ENCODE data around the gene MEGF9. TPM values are rescaled to one million over a fixed set of nuclear protein-coding genes. Genes with fewer than 3 reads are reported as not detected.

Gene MEGF9
- total RNA-seq = 4.7 and 5.9 TPM in 2 replicates

DNA sequence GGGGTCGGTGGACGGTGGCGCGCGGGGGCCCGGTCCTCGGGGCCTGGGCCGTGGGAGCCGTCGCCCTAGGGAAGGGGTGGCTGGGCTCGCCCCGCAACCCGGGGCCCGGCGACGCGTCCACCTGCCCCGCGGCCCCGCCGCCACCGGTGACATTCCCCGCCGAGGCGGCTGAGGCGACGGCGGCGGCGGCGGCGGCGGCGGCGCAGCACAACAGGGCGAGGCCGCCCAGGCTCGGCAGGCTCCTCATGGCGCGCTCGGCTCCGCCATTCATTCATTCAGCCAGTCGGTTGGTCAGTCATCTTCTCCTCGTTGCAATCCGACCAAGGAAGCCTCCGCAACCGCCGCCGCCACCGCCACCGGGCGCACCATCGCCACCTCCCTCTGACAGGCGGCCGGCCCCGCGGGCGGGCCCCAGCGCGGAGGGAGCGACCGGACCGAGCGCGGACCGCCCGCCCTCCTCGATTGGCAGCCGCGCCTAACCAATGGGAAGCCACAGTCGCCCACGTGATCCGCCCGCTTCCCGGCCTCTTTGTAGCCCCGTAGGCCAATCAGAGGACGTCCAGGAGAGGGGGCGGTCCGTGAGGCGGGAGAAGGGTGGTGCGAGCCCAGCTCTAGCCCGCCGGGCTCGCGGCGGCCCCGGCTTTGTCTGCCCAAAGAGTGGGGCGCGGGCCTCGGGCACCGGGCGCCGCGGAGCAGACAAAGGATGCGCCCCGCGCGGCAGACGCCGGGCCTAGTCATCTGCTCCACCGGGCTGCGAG, at the start of gene MEGF9:
MEGF9 (minus strand) TSS at position 383 of the 758 bp plus-strand sequence; CDS start at position 271, 112 bp downstream.
- H3K27me3 ChIP-seq (ENCODE audit: control insufficient read depth, insufficient read depth, low read length) = no peaks in the 10 kb centered on the region
- H3K4me3 ChIP-seq (ENCODE audit: low read depth, low read length) = peak within 1 kb of the TSS; percentile 92
- FAIRE-seq (no peak), DNase-seq (ENCODE audit: low read depth) (peak; percentile 89)
- TF ChIP-seq, protein P1, sequence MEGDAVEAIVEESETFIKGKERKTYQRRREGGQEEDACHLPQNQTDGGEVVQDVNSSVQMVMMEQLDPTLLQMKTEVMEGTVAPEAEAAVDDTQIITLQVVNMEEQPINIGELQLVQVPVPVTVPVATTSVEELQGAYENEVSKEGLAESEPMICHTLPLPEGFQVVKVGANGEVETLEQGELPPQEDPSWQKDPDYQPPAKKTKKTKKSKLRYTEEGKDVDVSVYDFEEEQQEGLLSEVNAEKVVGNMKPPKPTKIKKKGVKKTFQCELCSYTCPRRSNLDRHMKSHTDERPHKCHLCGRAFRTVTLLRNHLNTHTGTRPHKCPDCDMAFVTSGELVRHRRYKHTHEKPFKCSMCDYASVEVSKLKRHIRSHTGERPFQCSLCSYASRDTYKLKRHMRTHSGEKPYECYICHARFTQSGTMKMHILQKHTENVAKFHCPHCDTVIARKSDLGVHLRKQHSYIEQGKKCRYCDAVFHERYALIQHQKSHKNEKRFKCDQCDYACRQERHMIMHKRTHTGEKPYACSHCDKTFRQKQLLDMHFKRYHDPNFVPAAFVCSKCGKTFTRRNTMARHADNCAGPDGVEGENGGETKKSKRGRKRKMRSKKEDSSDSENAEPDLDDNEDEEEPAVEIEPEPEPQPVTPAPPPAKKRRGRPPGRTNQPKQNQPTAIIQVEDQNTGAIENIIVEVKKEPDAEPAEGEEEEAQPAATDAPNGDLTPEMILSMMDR (IDR thresholded peaks at IDR 0.05; ENCODE audit: insufficient read depth, low read length, severe bottlenecking) = no peak
- H3K36me3 ChIP-seq (ENCODE audit: control insufficient read depth, insufficient read depth, low read length) = no peaks in the 10 kb centered on the region

DNA sequence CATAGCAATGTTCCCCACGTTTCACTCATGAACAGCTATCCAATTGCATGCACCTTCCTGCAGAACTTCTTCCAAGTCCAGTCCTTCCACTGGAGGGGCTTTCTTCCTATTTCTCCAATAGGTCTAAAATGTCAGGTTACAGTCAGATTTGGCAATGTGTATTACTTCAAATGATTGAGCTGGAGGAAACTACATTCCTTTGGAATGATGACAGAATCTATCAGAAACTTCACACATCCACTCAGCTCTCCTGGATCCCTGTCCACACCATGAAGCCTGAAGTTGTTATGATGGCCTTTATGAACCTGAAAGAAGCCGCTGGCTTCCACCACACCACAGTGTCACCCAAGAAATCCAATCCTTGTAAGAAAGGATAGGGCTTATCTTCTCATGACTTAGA, 46.7 kb upstream of the MEGF9 start:
- DNase-seq (ENCODE audit: low read depth) (no peak), FAIRE-seq (no peak)
- Histone ChIP-seq H3K27me3 (ENCODE audit: control insufficient read depth, insufficient read depth, low read length) (no peaks in the 10 kb centered on the region), H3K36me3 (ENCODE audit: control insufficient read depth, insufficient read depth, low read length) (peaks cover 16% of the 10 kb centered on the region), H3K4me3 (ENCODE audit: low read depth, low read length) (no peak overlapping the region)
- TF ChIP-seq, protein P1 (IDR thresholded peaks at IDR 0.05; ENCODE audit: insufficient read depth, low read length, severe bottlenecking) = no peak

DNA sequence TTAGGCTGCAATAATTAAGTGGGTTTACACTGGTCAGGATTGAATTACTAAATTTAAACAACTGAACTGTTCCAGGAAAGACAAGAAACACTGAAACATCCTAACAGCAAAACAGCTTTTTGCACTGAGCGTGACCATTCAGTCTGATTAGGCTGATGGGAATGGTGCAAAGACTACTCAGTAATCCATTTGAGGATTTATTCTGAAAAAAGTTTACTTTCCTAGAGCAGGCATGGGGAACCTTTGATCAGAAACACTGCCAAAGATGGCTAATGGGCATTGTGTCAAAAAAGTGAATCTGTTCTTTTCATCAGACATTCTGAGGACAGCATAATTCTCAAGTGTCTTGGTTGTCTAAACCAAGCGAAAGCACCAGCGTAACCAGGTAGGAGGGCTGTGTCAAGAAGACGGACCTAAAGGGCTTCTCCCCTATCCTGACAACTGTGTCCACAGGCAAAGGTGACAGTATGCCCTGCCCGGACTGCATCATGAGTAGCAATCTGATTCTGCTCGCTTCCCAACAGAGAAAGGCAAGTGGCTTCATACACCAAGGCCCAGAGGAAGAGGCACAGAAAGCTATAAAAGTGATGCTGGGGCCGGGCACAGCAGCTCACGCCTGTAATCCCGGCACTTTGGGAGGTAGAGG, 45.6 kb upstream of the MEGF9 start:
- Histone ChIP-seq H3K27me3 (ENCODE audit: control insufficient read depth, insufficient read depth, low read length) (no peaks in the 10 kb centered on the region), H3K36me3 (ENCODE audit: control insufficient read depth, insufficient read depth, low read length) (peaks cover 16% of the 10 kb centered on the region), H3K4me3 (ENCODE audit: low read depth, low read length) (no peak overlapping the region)
- FAIRE-seq (no peak), DNase-seq (ENCODE audit: low read depth) (no peak)
- TF ChIP-seq, protein P1 (IDR thresholded peaks at IDR 0.05; ENCODE audit: insufficient read depth, low read length, severe bottlenecking) = no peak

DNA sequence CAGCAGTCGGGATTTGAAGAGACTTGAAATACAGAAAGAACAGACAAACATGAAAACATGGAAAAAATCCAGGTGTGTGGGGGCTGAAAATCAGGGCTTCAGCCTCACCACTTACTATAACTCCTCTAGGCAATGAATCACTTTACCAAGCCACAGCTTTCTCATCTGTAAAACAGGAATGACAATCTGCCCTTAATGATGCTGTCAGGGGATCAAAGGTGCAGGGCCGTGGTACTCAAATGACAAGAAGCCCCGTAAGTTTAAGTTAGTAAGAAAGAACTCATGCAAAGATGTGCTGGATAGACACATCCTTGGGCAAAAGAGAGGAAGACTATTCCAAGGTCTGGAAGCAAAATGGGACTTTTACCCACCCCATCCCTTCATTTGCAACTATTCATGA, 44.3 kb upstream of the MEGF9 start:
- TF ChIP-seq, protein P1 (IDR thresholded peaks at IDR 0.05; ENCODE audit: insufficient read depth, low read length, severe bottlenecking) = no peak
- Histone ChIP-seq H3K27me3 (ENCODE audit: control insufficient read depth, insufficient read depth, low read length) (no peaks in the 10 kb centered on the region), H3K4me3 (ENCODE audit: low read depth, low read length) (no peak overlapping the region), H3K36me3 (ENCODE audit: control insufficient read depth, insufficient read depth, low read length) (peaks cover 7% of the 10 kb centered on the region)
- DNase-seq (ENCODE audit: low read depth) (no peak), FAIRE-seq (no peak)

DNA sequence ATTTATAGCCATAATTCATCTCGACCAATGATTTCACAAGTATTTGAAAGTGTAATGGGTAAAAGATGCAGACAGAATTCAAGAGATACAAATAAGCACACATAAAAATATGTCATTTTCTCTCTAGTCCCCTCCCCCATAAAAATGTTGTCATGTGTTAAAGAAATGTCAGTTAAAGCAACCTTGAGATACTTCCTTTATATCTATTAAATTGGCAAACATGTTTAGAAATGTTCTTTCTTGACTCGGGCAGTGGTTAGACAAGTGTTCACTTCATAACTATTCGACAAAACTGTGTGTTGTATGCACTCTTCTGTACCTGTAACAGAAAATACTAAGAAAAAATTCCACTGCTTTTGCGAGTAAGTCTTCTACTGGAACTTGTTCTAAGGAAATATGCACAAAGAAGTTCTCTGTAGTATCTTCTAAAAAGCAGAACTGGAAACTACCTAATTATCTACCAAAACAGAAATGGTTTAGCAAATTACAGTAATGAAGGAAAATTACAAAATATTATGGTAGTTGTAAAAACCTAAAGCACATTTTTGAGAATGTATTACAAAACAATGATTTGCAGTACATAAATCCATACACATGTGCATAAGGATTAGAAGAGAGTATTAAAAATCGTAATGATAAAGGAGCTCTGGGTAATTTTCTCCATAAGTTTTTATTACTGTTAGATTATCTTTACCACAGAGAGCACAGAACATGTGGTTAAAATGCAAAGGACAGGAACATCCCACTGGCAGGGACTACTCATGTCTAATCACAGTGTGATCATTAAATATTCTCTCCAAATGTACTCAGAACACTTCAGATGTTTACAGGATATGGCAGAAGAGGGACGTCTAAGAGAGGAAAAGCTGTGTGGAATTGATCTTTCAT, 43.0 kb upstream of the MEGF9 start:
- no peak for DNase-seq (ENCODE audit: low read depth)
- TF ChIP-seq, protein P1 (IDR thresholded peaks at IDR 0.05; ENCODE audit: insufficient read depth, low read length, severe bottlenecking) = no peak
- no peak for FAIRE-seq
- Histone ChIP-seq H3K36me3 (ENCODE audit: control insufficient read depth, insufficient read depth, low read length) (peaks cover 3% of the 10 kb centered on the region), H3K4me3 (ENCODE audit: low read depth, low read length) (no peak overlapping the region), H3K27me3 (ENCODE audit: control insufficient read depth, insufficient read depth, low read length) (no peaks in the 10 kb centered on the region)

Data from bronchial epithelial cell (primary cell).